Nephron progenitor cell (in vitro differentiated cells): ENCODE data around the gene TNNI3K.
A peak's percentile ranks its signal among the peaks of the same experiment; 100 is the strongest.

Source experiments
- DNase-seq: peaks from one replicate; pipeline ENCODE4 v3.0.0; 2021
- H3K27ac Mint-ChIP-seq: 2 replicates; pipeline ENCODE4 v1.8.0; 2021; ENCODE audit warnings: mild to moderate bottlenecking, moderate library complexity, mixed read lengths
- H3K27me3 Mint-ChIP-seq: 2 replicates; pipeline ENCODE4 v1.8.0; 2021; ENCODE audit warnings: mild to moderate bottlenecking, low read depth, mixed read lengths; ENCODE audit not compliant: poor library complexity
- H3K36me3 Mint-ChIP-seq: 2 replicates; pipeline ENCODE4 v1.8.0; 2021; ENCODE audit warnings: low read depth, mixed read lengths
- H3K4me1 Mint-ChIP-seq: 2 replicates; pipeline ENCODE4 v1.8.0; 2021; ENCODE audit warnings: mixed read lengths
- H3K4me3 Mint-ChIP-seq: 2 replicates; pipeline ENCODE4 v1.8.0; 2021; ENCODE audit warnings: mild to moderate bottlenecking, moderate library complexity, mixed read lengths
- H3K9me3 Mint-ChIP-seq: 2 replicates; pipeline ENCODE4 v1.8.0; 2021; ENCODE audit warnings: mild to moderate bottlenecking, moderate library complexity, mixed read lengths
- CTCF ChIP-seq: fragments of 200-600 bp; sonication (generic); IDR thresholded peaks from 2 replicates; pipeline ENCODE4 v1.5.0; 2021; ENCODE audit warnings: antibody characterized with exemption

The TNNI3K gene

GRCh38 chr1:74425676-74426075 lies 190.5 kb downstream of the TNNI3K start:
- H3K36me3 Mint-ChIP-seq, result no peaks in the 10 kb centered on the region
- no peak overlapping the region for H3K4me3 Mint-ChIP-seq
- no peaks in the 10 kb centered on the region for H3K9me3 Mint-ChIP-seq
- no peak for DNase-seq
- H3K27ac Mint-ChIP-seq, result peak overlapping the region; percentile 49
- no peak for TF ChIP-seq CTCF
- H3K4me1 Mint-ChIP-seq, result peaks cover 17% of the 10 kb centered on the region
- no peaks in the 10 kb centered on the region for H3K27me3 Mint-ChIP-seq

GRCh38 chr1:74426208-74426937 lies 191.2 kb downstream of the TNNI3K start:
- no peaks in the 10 kb centered on the region for H3K9me3 Mint-ChIP-seq
- no peak overlapping the region for H3K4me3 Mint-ChIP-seq
- no peak overlapping the region for H3K27ac Mint-ChIP-seq
- peaks cover 17% of the 10 kb centered on the region for H3K4me1 Mint-ChIP-seq
- no peaks in the 10 kb centered on the region for H3K27me3 Mint-ChIP-seq
- no peaks in the 10 kb centered on the region for H3K36me3 Mint-ChIP-seq
- no peak for TF ChIP-seq CTCF
- DNase-seq, result no peak

GRCh38 chr1:74427681-74428080 lies 192.5 kb downstream of the TNNI3K start:
- DNase-seq, result no peak
- Mint-ChIP-seq H3K27ac (no peak overlapping the region), H3K27me3 (no peaks in the 10 kb centered on the region), H3K4me3 (no peak overlapping the region), H3K4me1 (peaks cover 17% of the 10 kb centered on the region), H3K9me3 (no peaks in the 10 kb centered on the region), H3K36me3 (no peaks in the 10 kb centered on the region)
- TF ChIP-seq CTCF, result no peak

- peaks cover 6% of the 10 kb centered on the region for H3K27me3 Mint-ChIP-seq
Observed at GRCh38 chr1:74429580-74429979, 194.4 kb downstream of the TNNI3K start.

GRCh38 chr1:74430342-74430934 lies 195.3 kb downstream of the TNNI3K start:
- no peak for DNase-seq
- H3K27me3 Mint-ChIP-seq, result peaks cover 6% of the 10 kb centered on the region
- no peak overlapping the region for H3K4me3 Mint-ChIP-seq
- H3K4me1 Mint-ChIP-seq, result peaks cover 22% of the 10 kb centered on the region
- TF ChIP-seq CTCF, result no peak
- H3K36me3 Mint-ChIP-seq, result no peaks in the 10 kb centered on the region
- no peaks in the 10 kb centered on the region for H3K9me3 Mint-ChIP-seq
- H3K27ac Mint-ChIP-seq, result no peak overlapping the region

More at GRCh38 chr1:74429580-74429979, 194.4 kb downstream of the TNNI3K start:
- H3K27ac Mint-ChIP-seq, result no peak overlapping the region
- no peak overlapping the region for H3K4me3 Mint-ChIP-seq
- H3K9me3 Mint-ChIP-seq, result no peaks in the 10 kb centered on the region
- no peak for TF ChIP-seq CTCF
- H3K4me1 Mint-ChIP-seq, result peaks cover 22% of the 10 kb centered on the region
- DNase-seq, result no peak
- H3K36me3 Mint-ChIP-seq, result no peaks in the 10 kb centered on the region

- no peak for TF ChIP-seq CTCF
- peaks cover 6% of the 10 kb centered on the region for H3K27me3 Mint-ChIP-seq
- no peak overlapping the region for H3K27ac Mint-ChIP-seq
- H3K9me3 Mint-ChIP-seq, result no peaks in the 10 kb centered on the region
- H3K4me1 Mint-ChIP-seq, result peaks cover 17% of the 10 kb centered on the region
- H3K36me3 Mint-ChIP-seq, result no peaks in the 10 kb centered on the region
- DNase-seq, result peak; percentile 2
- H3K4me3 Mint-ChIP-seq, result no peak overlapping the region
Observed at GRCh38 chr1:74431531-74431930, 196.3 kb downstream of the TNNI3K start.
